ENCODE measurements around the gene RERE.

RERE gene

DNA sequence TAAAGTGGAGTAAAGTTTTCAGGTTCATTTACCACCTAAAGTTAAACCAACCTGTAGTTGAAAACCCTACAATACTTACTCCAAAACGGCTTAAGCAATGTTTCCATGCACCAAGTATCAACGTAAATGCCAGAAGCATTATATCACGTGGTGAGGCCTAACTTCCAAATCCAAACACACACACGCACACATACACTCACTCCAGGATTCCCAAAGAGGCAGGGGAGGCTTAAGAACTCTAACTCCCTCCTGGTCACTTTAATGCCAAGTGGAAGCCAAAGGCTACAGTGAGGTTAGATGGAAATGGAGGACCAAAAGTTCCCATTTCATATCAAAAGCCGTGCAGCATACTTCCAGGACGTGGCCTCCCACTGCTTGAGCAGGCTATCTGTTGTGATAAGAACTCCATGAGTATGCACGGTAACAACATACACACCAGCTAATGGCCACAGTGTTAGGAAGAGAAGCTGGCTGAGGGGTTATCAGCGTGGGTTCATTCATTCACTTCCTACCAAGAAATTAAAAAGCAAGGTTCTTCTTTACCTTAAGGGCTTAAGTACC lies 275.4 kb downstream of the RERE start:
- H3K27me3 ChIP-seq (ENCODE audit: control insufficient read depth in 1 of 2, insufficient read depth in 2 of 2, low read length in 2 of 2), result no peaks in the 10 kb centered on the region
- no peak overlapping the region for H3K27ac ChIP-seq (ENCODE audit: low read length)
- no peak overlapping the region for H3K4me3 ChIP-seq (ENCODE audit: low read length in 2 of 2)
- H3K36me3 ChIP-seq (ENCODE audit: control insufficient read depth in 2 of 2, insufficient read depth in 2 of 2, low read length in 2 of 2), result peaks cover 0 to 4% of the 10 kb centered on the region in 2 donors
- H3K4me1 ChIP-seq (ENCODE audit: control insufficient read depth, insufficient read depth, low read length), result no peaks in the 10 kb centered on the region
- H3K9me3 ChIP-seq (ENCODE audit: control insufficient read depth in 2 of 2, low read length in 2 of 2), result no peaks in the 10 kb centered on the region
- H3K9ac ChIP-seq (ENCODE audit: low read length in 2 of 2), result no peak overlapping the region

- no peak overlapping the region for H3K4me3 ChIP-seq (ENCODE audit: low read length in 2 of 2)
- peaks cover 0 to 4% of the 10 kb centered on the region in 2 donors for H3K36me3 ChIP-seq (ENCODE audit: control insufficient read depth in 2 of 2, insufficient read depth in 2 of 2, low read length in 2 of 2)
- no peaks in the 10 kb centered on the region for H3K27me3 ChIP-seq (ENCODE audit: control insufficient read depth in 1 of 2, insufficient read depth in 2 of 2, low read length in 2 of 2)
- no peaks in the 10 kb centered on the region for H3K4me1 ChIP-seq (ENCODE audit: control insufficient read depth, insufficient read depth, low read length)
- no peak overlapping the region for H3K27ac ChIP-seq (ENCODE audit: low read length)
- no peak overlapping the region for H3K9ac ChIP-seq (ENCODE audit: low read length in 2 of 2)
- no peaks in the 10 kb centered on the region for H3K9me3 ChIP-seq (ENCODE audit: control insufficient read depth in 2 of 2, low read length in 2 of 2)
These were observed 276.5 kb downstream of the RERE start for GRCh38 chr1:8540971-8541370.

- H3K9ac ChIP-seq (ENCODE audit: low read length in 2 of 2), result no peak overlapping the region
- no peaks in the 10 kb centered on the region for H3K9me3 ChIP-seq (ENCODE audit: control insufficient read depth in 2 of 2, low read length in 2 of 2)
- H3K4me1 ChIP-seq (ENCODE audit: control insufficient read depth, insufficient read depth, low read length), result no peaks in the 10 kb centered on the region
- no peak overlapping the region for H3K4me3 ChIP-seq (ENCODE audit: low read length in 2 of 2)
- peaks cover 0 to 4% of the 10 kb centered on the region in 2 donors for H3K36me3 ChIP-seq (ENCODE audit: control insufficient read depth in 2 of 2, insufficient read depth in 2 of 2, low read length in 2 of 2)
- no peaks in the 10 kb centered on the region for H3K27me3 ChIP-seq (ENCODE audit: control insufficient read depth in 1 of 2, insufficient read depth in 2 of 2, low read length in 2 of 2)
- H3K27ac ChIP-seq (ENCODE audit: low read length), result no peak overlapping the region
These were observed 277.0 kb downstream of the RERE start for GRCh38 chr1:8540261-8540941.

DNA sequence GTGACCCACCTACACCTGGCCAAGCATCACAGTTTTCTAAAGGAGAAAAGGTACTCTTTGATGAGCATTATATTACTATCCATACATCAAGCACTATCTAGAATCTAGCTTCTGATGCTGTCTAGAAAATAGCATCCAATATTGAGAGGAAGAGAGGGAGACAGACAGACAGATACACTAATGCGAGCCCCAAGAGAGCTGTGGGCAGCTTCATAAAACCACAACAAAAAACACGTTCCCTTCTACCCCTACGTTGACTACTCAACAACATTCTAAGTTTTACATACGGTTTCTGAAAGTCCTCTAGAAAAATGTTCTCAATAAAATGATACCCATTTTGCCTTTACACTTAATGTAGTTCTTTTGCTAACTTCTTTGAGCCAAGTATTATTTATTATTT lies 277.8 kb downstream of the RERE start:
- no peak overlapping the region for H3K9ac ChIP-seq (ENCODE audit: low read length in 2 of 2)
- no peaks in the 10 kb centered on the region for H3K36me3 ChIP-seq (ENCODE audit: control insufficient read depth in 2 of 2, insufficient read depth in 2 of 2, low read length in 2 of 2)
- no peak overlapping the region for H3K4me3 ChIP-seq (ENCODE audit: low read length in 2 of 2)
- no peak overlapping the region for H3K27ac ChIP-seq (ENCODE audit: low read length)
- no peaks in the 10 kb centered on the region for H3K27me3 ChIP-seq (ENCODE audit: control insufficient read depth in 1 of 2, insufficient read depth in 2 of 2, low read length in 2 of 2)
- H3K4me1 ChIP-seq (ENCODE audit: control insufficient read depth, insufficient read depth, low read length), result no peaks in the 10 kb centered on the region
- no peaks in the 10 kb centered on the region for H3K9me3 ChIP-seq (ENCODE audit: control insufficient read depth in 2 of 2, low read length in 2 of 2)

- no peaks in the 10 kb centered on the region for H3K27me3 ChIP-seq (ENCODE audit: control insufficient read depth in 1 of 2, insufficient read depth in 2 of 2, low read length in 2 of 2)
- no peaks in the 10 kb centered on the region for H3K4me1 ChIP-seq (ENCODE audit: control insufficient read depth, insufficient read depth, low read length)
- H3K27ac ChIP-seq (ENCODE audit: low read length), result no peak overlapping the region
- H3K9ac ChIP-seq (ENCODE audit: low read length in 2 of 2), result no peak overlapping the region
- no peak overlapping the region for H3K4me3 ChIP-seq (ENCODE audit: low read length in 2 of 2)
- no peaks in the 10 kb centered on the region for H3K36me3 ChIP-seq (ENCODE audit: control insufficient read depth in 2 of 2, insufficient read depth in 2 of 2, low read length in 2 of 2)
- no peaks in the 10 kb centered on the region for H3K9me3 ChIP-seq (ENCODE audit: control insufficient read depth in 2 of 2, low read length in 2 of 2)
These were observed 278.9 kb downstream of the RERE start for GRCh38 chr1:8538502-8538901.

- Histone ChIP-seq H3K4me3 (ENCODE audit: low read length in 2 of 2) (no peak overlapping the region), H3K36me3 (ENCODE audit: control insufficient read depth in 2 of 2, insufficient read depth in 2 of 2, low read length in 2 of 2) (no peaks in the 10 kb centered on the region), H3K9me3 (ENCODE audit: control insufficient read depth in 2 of 2, low read length in 2 of 2) (no peaks in the 10 kb centered on the region), H3K27me3 (ENCODE audit: control insufficient read depth in 1 of 2, insufficient read depth in 2 of 2, low read length in 2 of 2) (no peaks in the 10 kb centered on the region), H3K9ac (ENCODE audit: low read length in 2 of 2) (no peak overlapping the region), H3K27ac (ENCODE audit: low read length) (no peak overlapping the region), H3K4me1 (ENCODE audit: control insufficient read depth, insufficient read depth, low read length) (no peaks in the 10 kb centered on the region)
These were observed 279.4 kb downstream of the RERE start for GRCh38 chr1:8537991-8538390.

GRCh38 chr1:8536515-8536914 lies 280.9 kb downstream of the RERE start:
- no peaks in the 10 kb centered on the region for H3K4me1 ChIP-seq (ENCODE audit: control insufficient read depth, insufficient read depth, low read length)
- H3K27ac ChIP-seq (ENCODE audit: low read length), result no peak overlapping the region
- H3K9ac ChIP-seq (ENCODE audit: low read length in 2 of 2), result no peak overlapping the region
- no peak overlapping the region for H3K4me3 ChIP-seq (ENCODE audit: low read length in 2 of 2)
- H3K36me3 ChIP-seq (ENCODE audit: control insufficient read depth in 2 of 2, insufficient read depth in 2 of 2, low read length in 2 of 2), result no peaks in the 10 kb centered on the region
- no peaks in the 10 kb centered on the region for H3K27me3 ChIP-seq (ENCODE audit: control insufficient read depth in 1 of 2, insufficient read depth in 2 of 2, low read length in 2 of 2)
- no peaks in the 10 kb centered on the region for H3K9me3 ChIP-seq (ENCODE audit: control insufficient read depth in 2 of 2, low read length in 2 of 2)

- Histone ChIP-seq H3K27ac (ENCODE audit: low read length) (no peak overlapping the region), H3K27me3 (ENCODE audit: control insufficient read depth in 1 of 2, insufficient read depth in 2 of 2, low read length in 2 of 2) (no peaks in the 10 kb centered on the region), H3K4me3 (ENCODE audit: low read length in 2 of 2) (no peak overlapping the region), H3K9ac (ENCODE audit: low read length in 2 of 2) (no peak overlapping the region), H3K9me3 (ENCODE audit: control insufficient read depth in 2 of 2, low read length in 2 of 2) (no peaks in the 10 kb centered on the region), H3K4me1 (ENCODE audit: control insufficient read depth, insufficient read depth, low read length) (no peaks in the 10 kb centered on the region), H3K36me3 (ENCODE audit: control insufficient read depth in 2 of 2, insufficient read depth in 2 of 2, low read length in 2 of 2) (no peaks in the 10 kb centered on the region)
These were observed 283.5 kb downstream of the RERE start for GRCh38 chr1:8533907-8534306.

DNA sequence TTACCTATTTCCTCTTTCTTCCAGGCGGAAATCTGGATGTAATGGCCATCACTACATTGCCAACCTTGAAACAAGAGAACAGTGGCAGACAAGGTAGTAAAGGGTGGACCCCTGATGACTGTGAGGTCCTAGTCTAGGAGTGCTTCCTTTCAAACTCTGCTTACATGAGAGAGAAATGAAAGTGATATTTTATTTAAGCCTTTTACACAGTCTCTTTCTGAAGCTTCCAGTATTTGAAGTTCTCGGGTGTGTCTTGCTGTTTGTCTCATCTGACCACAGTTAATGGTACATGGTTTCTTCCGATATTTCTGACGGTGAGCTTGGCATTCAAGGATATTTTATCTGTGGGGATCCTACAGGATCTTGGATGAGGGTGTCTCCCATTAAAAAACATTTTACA lies 284.3 kb downstream of the RERE start:
- Histone ChIP-seq H3K9ac (ENCODE audit: low read length in 2 of 2) (no peak overlapping the region), H3K27me3 (ENCODE audit: control insufficient read depth in 1 of 2, insufficient read depth in 2 of 2, low read length in 2 of 2) (no peaks in the 10 kb centered on the region), H3K27ac (ENCODE audit: low read length) (no peak overlapping the region), H3K4me1 (ENCODE audit: control insufficient read depth, insufficient read depth, low read length) (no peaks in the 10 kb centered on the region), H3K36me3 (ENCODE audit: control insufficient read depth in 2 of 2, insufficient read depth in 2 of 2, low read length in 2 of 2) (no peaks in the 10 kb centered on the region), H3K9me3 (ENCODE audit: control insufficient read depth in 2 of 2, low read length in 2 of 2) (no peaks in the 10 kb centered on the region), H3K4me3 (ENCODE audit: low read length in 2 of 2) (no peak overlapping the region)

- Histone ChIP-seq H3K4me3 (ENCODE audit: low read length in 2 of 2) (no peak overlapping the region), H3K9ac (ENCODE audit: low read length in 2 of 2) (no peak overlapping the region), H3K9me3 (ENCODE audit: control insufficient read depth in 2 of 2, low read length in 2 of 2) (no peaks in the 10 kb centered on the region), H3K36me3 (ENCODE audit: control insufficient read depth in 2 of 2, insufficient read depth in 2 of 2, low read length in 2 of 2) (no peaks in the 10 kb centered on the region), H3K4me1 (ENCODE audit: control insufficient read depth, insufficient read depth, low read length) (peaks cover 4% of the 10 kb centered on the region), H3K27me3 (ENCODE audit: control insufficient read depth in 1 of 2, insufficient read depth in 2 of 2, low read length in 2 of 2) (no peaks in the 10 kb centered on the region), H3K27ac (ENCODE audit: low read length) (no peak overlapping the region)
These were observed 287.5 kb downstream of the RERE start for GRCh38 chr1:8529901-8530300.

DNA sequence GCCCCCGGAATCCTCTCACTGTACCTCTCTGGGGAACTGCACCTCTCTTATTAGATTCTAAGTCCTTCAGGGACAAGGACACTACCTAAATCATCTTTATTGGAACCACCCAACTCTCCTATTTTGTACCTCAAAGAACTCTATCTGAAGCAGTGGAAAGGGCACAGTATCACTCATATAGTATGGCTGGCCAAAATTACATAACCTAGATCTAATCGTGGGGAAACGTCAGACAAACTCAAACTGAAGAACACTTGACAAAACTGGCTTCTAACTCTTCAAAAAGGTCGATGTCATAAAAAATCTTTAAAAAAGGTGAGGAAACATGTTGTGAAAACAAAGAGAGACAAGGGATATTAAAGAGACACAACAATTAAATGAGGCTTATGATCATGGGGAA lies 289.5 kb downstream of the RERE start:
- peaks cover 6% of the 10 kb centered on the region for H3K4me1 ChIP-seq (ENCODE audit: control insufficient read depth, insufficient read depth, low read length)
- no peak overlapping the region for H3K4me3 ChIP-seq (ENCODE audit: low read length in 2 of 2)
- H3K27me3 ChIP-seq (ENCODE audit: control insufficient read depth in 1 of 2, insufficient read depth in 2 of 2, low read length in 2 of 2), result no peaks in the 10 kb centered on the region
- H3K27ac ChIP-seq (ENCODE audit: low read length), result no peak overlapping the region
- H3K9ac ChIP-seq (ENCODE audit: low read length in 2 of 2), result no peak overlapping the region
- H3K36me3 ChIP-seq (ENCODE audit: control insufficient read depth in 2 of 2, insufficient read depth in 2 of 2, low read length in 2 of 2), result no peaks in the 10 kb centered on the region
- H3K9me3 ChIP-seq (ENCODE audit: control insufficient read depth in 2 of 2, low read length in 2 of 2), result no peaks in the 10 kb centered on the region

Data from stomach smooth muscle (tissue), 2 donors.